OCI-LY3 (cell line): ENCODE results near the gene ASCC2.
A peak's percentile ranks its signal among the peaks of the same experiment; 100 is the strongest.

Experiments used
- H2AFZ ChIP-seq: fragments of 200-600, 300-600 bp; shearing (Covaris generic); 2 replicates; pipeline ENCODE4 v1.6.0; 2014; ENCODE audit warnings: antibody characterized with exemption, low read depth, low read length
- H3K27ac ChIP-seq: fragments of 200-600, 300-600 bp; sonication (generic); 2 replicates; pipeline ENCODE4 v1.5.1; 2014; ENCODE audit warnings: mild to moderate bottlenecking, low read length, moderate library complexity, mixed read lengths
- H3K27me3 ChIP-seq: fragments of 200-600, 300-600 bp; sonication (generic); 2 replicates; pipeline ENCODE4 v1.6.1; 2014; ENCODE audit warnings: low read depth, low read length, mixed read lengths
- H3K36me3 ChIP-seq: fragments of 200-600, 300-600 bp; sonication (generic); replicated peaks from 2 replicates; pipeline ENCODE3; 2014; ENCODE audit warnings: low read depth, low read length, mixed read lengths
- H3K4me1 ChIP-seq: fragments of 300-600, 200-600 bp; sonication (generic); 2 replicates; pipeline ENCODE4 v1.6.1; 2014; ENCODE audit warnings: low read length, mixed read lengths
- H3K4me2 ChIP-seq: fragments of 200-600, 300-600 bp; sonication (generic); 2 replicates; pipeline ENCODE4 v1.6.1; 2014; ENCODE audit warnings: low read length, mixed read lengths
- H3K4me3 ChIP-seq: fragments of 300-600, 200-600 bp; sonication (generic); 2 replicates; pipeline ENCODE4 v1.5.1; 2014; ENCODE audit warnings: antibody characterized with exemption, mild to moderate bottlenecking, low read length, moderate library complexity
- H3K79me2 ChIP-seq: fragments of 300-600, 200-600 bp; shearing (Covaris generic); 2 replicates; pipeline ENCODE4 v1.6.1; 2014; ENCODE audit warnings: mild to moderate bottlenecking, low read length, mixed read lengths
- H3K9ac ChIP-seq: fragments of 300-600, 200-600 bp; shearing (Covaris generic); 2 replicates; pipeline ENCODE4 v1.6.0; 2014; ENCODE audit warnings: mild to moderate bottlenecking, low read length, moderate library complexity
- H3K9me3 ChIP-seq: fragments of 200-600, 300-600 bp; shearing (Covaris generic); 2 replicates; pipeline ENCODE4 v1.6.1; 2014; ENCODE audit warnings: low read length, mixed read lengths; ENCODE audit not compliant: insufficient read depth
- H4K20me1 ChIP-seq: fragments of 200-600, 300-600 bp; sonication (generic); 2 replicates; pipeline ENCODE4 v1.6.1; 2016; ENCODE audit warnings: low read length, mixed read lengths; ENCODE audit not compliant: insufficient read depth
- CTCF ChIP-seq: fragments of 200-600, 300-600 bp; sonication (generic); IDR thresholded peaks from 2 replicates; pipeline ENCODE4 v1.5.1; 2014; ENCODE audit warnings: antibody characterized with exemption, low read length, low read depth
- EZH2phosphoT487 ChIP-seq: fragments of 200-600 bp; shearing (Covaris generic); IDR thresholded peaks from 2 replicates; pipeline ENCODE4 v1.6.1; 2018; ENCODE audit warnings: antibody characterized with exemption, mixed run types, low read depth

ASCC2 gene

GRCh38 chr22:29827091-29827490 is 11.0 kb downstream of the ASCC2 start:
- Histone ChIP-seq H4K20me1 (no peaks in the 10 kb centered on the region; the same call in 1 of the 2 replicates), H3K27me3 (no peaks in the 10 kb centered on the region), H2AFZ (no peak overlapping the region), H3K27ac (no peak overlapping the region), H3K36me3 (peaks cover 39% of the 10 kb centered on the region), H3K4me1 (no peaks in the 10 kb centered on the region), H3K79me2 (no peaks in the 10 kb centered on the region), H3K4me2 (no peak overlapping the region), H3K9ac (no peak overlapping the region), H3K9me3 (no peaks in the 10 kb centered on the region), H3K4me3 (no peak overlapping the region)
- TF ChIP-seq CTCF (no peak), EZH2phosphoT487 (no peak)

GRCh38 chr22:29825578-29825977 is 12.5 kb downstream of the ASCC2 start:
- no peak overlapping the region for H3K4me2 ChIP-seq
- H3K9ac ChIP-seq: no peak overlapping the region
- H4K20me1 ChIP-seq: no peaks in the 10 kb centered on the region; the same call in 1 of the 2 replicates
- peaks cover 13% of the 10 kb centered on the region for H3K4me1 ChIP-seq
- no peak overlapping the region for H3K27ac ChIP-seq
- H3K4me3 ChIP-seq: no peak overlapping the region
- H2AFZ ChIP-seq: no peak overlapping the region
- peaks cover 31% of the 10 kb centered on the region for H3K36me3 ChIP-seq
- TF ChIP-seq CTCF (no peak), EZH2phosphoT487 (no peak)
- no peaks in the 10 kb centered on the region for H3K9me3 ChIP-seq
- H3K27me3 ChIP-seq: no peaks in the 10 kb centered on the region
- no peaks in the 10 kb centered on the region for H3K79me2 ChIP-seq

- TF ChIP-seq EZH2phosphoT487 (no peak), CTCF (no peak)
- Histone ChIP-seq H3K79me2 (no peaks in the 10 kb centered on the region), H3K9me3 (no peaks in the 10 kb centered on the region), H3K4me1 (peaks cover 13% of the 10 kb centered on the region), H2AFZ (no peak overlapping the region), H3K9ac (no peak overlapping the region), H3K27me3 (no peaks in the 10 kb centered on the region), H4K20me1 (no peaks in the 10 kb centered on the region; the same call in 1 of the 2 replicates), H3K27ac (no peak overlapping the region), H3K4me3 (no peak overlapping the region), H3K36me3 (peaks cover 25% of the 10 kb centered on the region), H3K4me2 (no peak overlapping the region)
These were observed 13.4 kb downstream of the ASCC2 start for GRCh38 chr22:29824677-29825076.

GRCh38 chr22:29821291-29822016 is 16.6 kb downstream of the ASCC2 start:
- Histone ChIP-seq H4K20me1 (no peaks in the 10 kb centered on the region; the same call in 1 of the 2 replicates), H3K9me3 (no peaks in the 10 kb centered on the region), H3K27ac (peak overlapping the region; percentile 34), H2AFZ (no peak overlapping the region), H3K9ac (no peak overlapping the region), H3K4me1 (peaks cover 13% of the 10 kb centered on the region), H3K4me2 (peak overlapping the region; percentile 38), H3K27me3 (no peaks in the 10 kb centered on the region), H3K4me3 (no peak overlapping the region), H3K79me2 (no peaks in the 10 kb centered on the region), H3K36me3 (peaks cover 43% of the 10 kb centered on the region)
- TF ChIP-seq CTCF: no peak
- TF ChIP-seq EZH2phosphoT487: no peak
